ENCODE data around the gene WNT3A. TPM values are rescaled to one million over a fixed set of nuclear protein-coding genes. Genes with fewer than 3 reads are reported as not detected.

Gene WNT3A
- total and polyA plus RNA-seq, 9 of the 15 experiments (the other 6 are each of a cell fraction or from before 2014, with no cell fraction given), result not detected

GRCh38 chr1:228083871-228084278 lies 77.1 kb downstream of the WNT3A start (continued):
- no peak for TF ChIP-seq E2F8 (IDR thresholded peaks at IDR 0.05; ENCODE audit: low read depth, partially characterized antibody)
- TF ChIP-seq YBX1 (IDR thresholded peaks at IDR 0.05), result no peak
- TF ChIP-seq ETS1 (conservative IDR thresholded peaks at IDR 0.05; ENCODE audit: control insufficient read depth, low read depth, low read length), result 0 out of 2 replicates have a peak, but pooled peaks have one; percentile 40
- TF ChIP-seq FOXJ2 (tag; IDR thresholded peaks at IDR 0.05), result 0 out of 2 replicates have a peak, but pooled peaks have one; percentile 38
- TF ChIP-seq RBM15 (IDR thresholded peaks at IDR 0.05; ENCODE audit: insufficient read depth, low read length), result no peak
- TF ChIP-seq, protein P1, sequence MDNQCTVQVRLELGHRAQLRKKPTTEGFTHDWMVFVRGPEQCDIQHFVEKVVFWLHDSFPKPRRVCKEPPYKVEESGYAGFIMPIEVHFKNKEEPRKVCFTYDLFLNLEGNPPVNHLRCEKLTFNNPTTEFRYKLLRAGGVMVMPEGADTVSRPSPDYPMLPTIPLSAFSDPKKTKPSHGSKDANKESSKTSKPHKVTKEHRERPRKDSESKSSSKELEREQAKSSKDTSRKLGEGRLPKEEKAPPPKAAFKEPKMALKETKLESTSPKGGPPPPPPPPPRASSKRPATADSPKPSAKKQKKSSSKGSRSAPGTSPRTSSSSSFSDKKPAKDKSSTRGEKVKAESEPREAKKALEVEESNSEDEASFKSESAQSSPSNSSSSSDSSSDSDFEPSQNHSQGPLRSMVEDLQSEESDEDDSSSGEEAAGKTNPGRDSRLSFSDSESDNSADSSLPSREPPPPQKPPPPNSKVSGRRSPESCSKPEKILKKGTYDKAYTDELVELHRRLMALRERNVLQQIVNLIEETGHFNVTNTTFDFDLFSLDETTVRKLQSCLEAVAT (IDR thresholded peaks at IDR 0.05), result 0 out of 4 replicates have a peak, but pooled peaks of 1 of the 2 experiments have one; percentile 58
- TF ChIP-seq ID3 (CRISPR knock-in tag; IDR thresholded peaks at IDR 0.05), result no peak
- no peak for TF ChIP-seq ID3 (tag; IDR thresholded peaks at IDR 0.05)
- no peak for TF ChIP-seq MEF2D (tag; conservative IDR thresholded peaks at IDR 0.05; ENCODE audit: low read depth)
- no peak for TF ChIP-seq PYGO2 (tag; IDR thresholded peaks at IDR 0.05)
- TF ChIP-seq, protein P2, sequence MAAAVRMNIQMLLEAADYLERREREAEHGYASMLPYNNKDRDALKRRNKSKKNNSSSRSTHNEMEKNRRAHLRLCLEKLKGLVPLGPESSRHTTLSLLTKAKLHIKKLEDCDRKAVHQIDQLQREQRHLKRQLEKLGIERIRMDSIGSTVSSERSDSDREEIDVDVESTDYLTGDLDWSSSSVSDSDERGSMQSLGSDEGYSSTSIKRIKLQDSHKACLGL (CRISPR knock-in tag; IDR thresholded peaks at IDR 0.05; ENCODE audit: borderline replicate concordance, poor library complexity, severe bottlenecking), result no peak
- TF ChIP-seq ZNF408 (CRISPR knock-in tag; IDR thresholded peaks at IDR 0.05; ENCODE audit: low read depth), result no peak
- 0 out of 2 replicates have a peak, but pooled peaks have one; percentile 30 for TF ChIP-seq ZNF592 (IDR thresholded peaks at IDR 0.05)
- TF ChIP-seq NFRKB (IDR thresholded peaks at IDR 0.05; ENCODE audit: low read depth), result no peak
- no peak for TF ChIP-seq PHF20 (IDR thresholded peaks at IDR 0.05; ENCODE audit: partially characterized antibody)
- TF ChIP-seq ETS2 (tag; IDR thresholded peaks at IDR 0.05; ENCODE audit: borderline replicate concordance, poor library complexity, severe bottlenecking), result no peak
